ENCODE data around the gene GNG7.
"Not testable (repeated sequence)": the region's sequence is repeated elsewhere in the genome, so short reads cannot be mapped to it uniquely, and the experiment has no call there.

The GNG7 gene

DNA sequence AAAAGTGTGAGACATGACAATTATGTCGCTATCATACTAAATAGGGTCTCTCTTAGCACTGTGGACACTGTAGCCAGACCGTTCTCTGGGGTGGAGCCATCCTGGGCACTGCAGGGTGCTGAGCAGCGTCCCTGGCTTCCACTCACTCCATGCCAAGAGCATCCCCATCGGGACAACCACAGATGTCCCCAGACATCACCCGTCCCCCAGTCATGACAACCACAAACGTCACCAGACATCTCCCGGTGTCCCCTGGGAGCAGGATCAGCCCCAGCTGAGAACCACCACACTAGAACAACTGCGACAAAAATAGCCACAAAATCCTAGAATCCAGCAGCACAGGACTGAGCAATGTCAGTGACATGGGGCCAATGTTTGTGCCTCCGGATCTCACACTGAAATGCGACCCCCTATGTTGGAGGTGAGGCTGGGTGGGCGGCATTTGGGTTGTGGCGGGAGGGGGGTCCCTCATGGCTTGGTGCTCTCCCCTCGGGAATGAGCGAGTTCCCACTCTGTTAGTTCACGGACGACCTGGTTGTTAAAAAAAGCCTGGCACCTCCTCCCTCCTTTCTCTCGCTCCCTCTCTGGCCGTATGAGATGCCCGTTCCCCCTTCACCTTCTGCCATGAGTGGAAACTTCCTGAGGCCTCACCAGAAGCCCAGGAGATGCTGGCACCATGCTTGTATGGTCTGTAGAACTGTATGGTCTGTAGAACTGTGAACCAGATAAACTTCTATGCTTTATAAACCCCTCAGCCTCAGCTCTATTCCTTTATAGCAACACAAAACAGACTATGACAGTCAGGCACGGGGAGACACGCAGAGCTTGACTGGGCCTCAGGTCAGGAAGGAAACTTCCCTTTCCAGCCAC is 132.7 kb downstream of the GNG7 start:
- DNase-seq, result no peak

DNA sequence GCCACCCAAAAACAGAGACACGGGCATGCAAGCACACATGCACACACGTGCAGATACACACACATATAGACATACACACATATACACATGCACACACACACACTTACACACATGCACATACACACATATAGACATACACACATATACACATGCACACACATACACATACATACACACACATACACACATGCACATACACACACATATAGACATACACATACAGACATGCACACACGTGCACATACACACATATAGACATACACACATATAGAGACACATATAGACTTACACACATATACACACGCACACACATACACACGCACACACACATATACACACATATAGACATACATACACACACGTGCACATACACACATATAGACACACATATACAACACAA is 134.5 kb downstream of the GNG7 start:
- no peak for DNase-seq

DNA sequence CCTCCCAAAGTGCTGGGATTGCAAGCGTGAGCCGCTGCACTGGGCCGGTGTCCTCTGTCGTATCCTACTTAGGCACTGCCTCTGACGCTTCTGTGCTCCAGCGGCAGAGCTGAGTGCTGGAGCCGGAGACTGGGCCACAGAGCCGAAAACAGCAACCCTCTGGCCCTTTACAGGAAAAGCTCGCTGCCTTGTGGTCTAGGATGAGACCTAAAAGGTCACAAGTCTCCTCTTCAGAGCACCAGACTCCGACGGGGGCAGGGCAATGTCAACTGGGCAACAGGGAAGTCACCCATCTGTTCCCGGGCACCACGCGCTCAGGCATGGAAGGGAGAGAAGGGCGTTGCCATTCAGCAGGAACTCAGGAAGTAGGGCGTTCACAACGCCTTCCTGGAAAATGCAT is 134.9 kb downstream of the GNG7 start:
- no peak for DNase-seq

DNA sequence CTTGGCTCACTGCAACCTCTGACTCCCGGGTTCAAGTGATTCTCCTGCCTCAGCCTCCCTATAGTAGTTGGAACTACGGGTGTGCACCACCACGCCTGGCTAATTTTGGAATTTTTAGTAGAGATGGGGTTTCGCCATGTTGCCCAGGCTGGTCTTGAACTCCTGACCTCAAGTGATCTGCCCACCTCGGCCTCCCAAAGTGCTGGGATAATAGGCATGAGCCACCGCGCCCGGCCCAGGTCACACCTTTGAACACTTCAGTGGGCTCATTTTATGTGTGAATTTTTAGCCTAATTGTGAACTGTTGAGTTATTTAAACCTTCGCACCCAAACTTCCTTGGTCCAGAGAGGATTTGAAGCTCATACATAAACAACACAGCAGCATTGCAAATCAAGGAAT is 138.9 kb downstream of the GNG7 start:
- not testable (repeated sequence) for DNase-seq

DNA sequence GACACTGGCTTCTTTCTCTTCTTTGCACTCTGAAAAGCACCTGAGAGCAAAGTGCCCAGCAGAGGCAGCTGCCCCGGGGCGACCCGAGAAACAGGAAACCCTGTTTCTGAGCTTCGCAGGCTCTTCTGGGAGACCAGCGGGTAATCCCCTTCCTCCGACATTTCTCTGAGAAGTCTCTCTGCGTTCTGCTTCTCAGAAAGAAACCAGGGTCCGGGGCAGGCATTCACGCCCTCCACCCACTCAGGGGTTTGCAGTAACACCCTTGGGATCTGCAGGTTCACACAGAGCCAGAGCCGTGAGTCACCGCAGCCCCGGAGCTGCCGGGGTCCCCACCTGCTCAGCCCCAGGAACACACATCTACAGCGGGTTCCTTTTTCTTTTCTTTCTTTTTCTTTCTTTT is 140.6 kb downstream of the GNG7 start:
- no peak for DNase-seq

DNA sequence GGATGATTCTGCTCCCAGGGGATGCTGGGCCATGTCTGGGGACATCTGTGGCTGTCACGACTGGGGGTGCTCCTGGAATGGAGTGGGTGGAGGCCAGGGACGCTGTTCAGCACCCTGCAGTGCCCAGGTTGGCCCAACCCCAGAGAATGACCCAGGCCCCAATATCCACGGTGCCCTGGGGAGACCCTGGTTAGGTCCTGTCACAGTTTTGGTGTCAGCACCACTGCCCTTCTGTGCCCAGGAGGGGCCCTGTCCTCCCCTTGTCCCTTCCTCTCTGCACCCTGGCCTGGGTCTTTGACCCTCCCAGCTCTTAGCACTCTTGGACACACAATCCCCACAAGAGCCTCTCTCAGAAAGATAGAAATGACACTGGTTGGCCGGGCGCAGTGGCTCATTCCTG is 141.3 kb downstream of the GNG7 start:
- no peak for DNase-seq

DNA sequence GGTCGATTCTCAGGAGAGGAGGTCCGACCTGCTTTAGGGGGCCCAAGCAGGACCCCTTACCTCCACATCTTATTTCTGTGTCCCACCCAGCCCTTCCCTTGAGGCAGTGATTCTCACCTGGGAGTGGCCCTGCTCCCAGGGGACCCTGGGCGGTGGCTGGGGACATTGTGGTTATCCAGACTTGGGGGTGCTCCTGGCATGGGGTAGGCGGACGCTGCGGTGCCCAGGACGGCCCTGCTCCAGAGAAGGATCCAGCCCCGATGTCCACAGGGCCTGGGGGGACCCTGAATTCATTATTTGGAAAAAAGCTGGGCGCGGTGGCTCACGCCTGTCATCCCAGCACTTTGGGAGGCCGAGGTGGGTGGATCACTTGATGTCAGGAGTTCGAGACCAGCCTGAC is 142.1 kb downstream of the GNG7 start:
- DNase-seq, result no peak

DNA sequence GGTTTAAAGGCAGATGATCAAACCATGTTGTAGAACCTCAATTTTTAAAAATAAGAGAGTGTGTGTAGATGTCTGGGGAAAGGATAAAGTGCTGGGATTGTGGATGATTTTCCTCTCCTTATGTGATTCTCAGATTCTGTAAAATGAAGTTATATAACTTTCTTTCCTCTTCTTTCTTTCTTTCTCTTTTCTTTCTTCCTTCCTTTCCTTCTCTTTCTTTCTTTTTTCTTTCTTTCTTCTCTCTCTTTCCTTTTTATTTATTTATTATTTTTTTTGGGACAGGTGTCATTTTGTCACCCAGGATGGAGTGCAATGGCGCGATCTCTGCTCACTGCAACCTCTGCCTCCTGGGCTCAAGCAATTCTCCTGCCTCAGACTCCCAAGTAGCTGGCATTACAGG is 144.0 kb downstream of the GNG7 start:
- DNase-seq, result no peak

DNA sequence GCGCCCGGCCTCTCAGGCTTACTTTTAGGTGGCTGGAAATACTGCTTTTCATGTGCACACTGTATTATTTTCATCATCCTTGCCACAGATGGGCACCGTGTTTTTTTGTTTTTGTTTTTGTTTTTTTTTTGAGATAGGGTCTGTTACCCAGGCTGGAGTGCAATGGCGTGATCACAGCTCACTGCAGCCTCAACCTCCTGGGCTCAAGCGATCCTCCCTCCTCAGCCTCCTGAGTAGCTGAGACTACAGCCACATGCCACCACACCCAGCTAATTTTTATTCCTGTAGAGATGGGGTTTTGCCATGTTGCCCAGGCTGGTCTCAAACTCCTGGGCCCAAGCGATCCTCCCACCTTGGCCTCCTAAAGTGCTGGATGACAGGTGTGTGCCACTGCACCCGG is 144.4 kb downstream of the GNG7 start:
- not testable (repeated sequence) for DNase-seq

DNA sequence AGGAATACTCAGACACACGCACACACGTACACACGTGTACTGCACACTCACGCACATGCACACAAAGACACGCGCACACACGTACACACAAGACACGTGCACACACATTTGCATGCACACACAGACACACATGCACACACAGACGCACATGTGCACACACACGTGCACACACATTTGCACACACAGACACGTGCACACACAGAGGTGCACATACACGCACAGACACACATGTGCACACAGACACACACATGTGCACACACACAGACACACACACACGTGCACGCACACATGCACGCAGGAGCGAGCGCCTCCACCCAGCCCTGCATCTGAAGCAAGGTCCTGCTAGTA is 145.4 kb downstream of the GNG7 start:
- no peak for DNase-seq

DNA sequence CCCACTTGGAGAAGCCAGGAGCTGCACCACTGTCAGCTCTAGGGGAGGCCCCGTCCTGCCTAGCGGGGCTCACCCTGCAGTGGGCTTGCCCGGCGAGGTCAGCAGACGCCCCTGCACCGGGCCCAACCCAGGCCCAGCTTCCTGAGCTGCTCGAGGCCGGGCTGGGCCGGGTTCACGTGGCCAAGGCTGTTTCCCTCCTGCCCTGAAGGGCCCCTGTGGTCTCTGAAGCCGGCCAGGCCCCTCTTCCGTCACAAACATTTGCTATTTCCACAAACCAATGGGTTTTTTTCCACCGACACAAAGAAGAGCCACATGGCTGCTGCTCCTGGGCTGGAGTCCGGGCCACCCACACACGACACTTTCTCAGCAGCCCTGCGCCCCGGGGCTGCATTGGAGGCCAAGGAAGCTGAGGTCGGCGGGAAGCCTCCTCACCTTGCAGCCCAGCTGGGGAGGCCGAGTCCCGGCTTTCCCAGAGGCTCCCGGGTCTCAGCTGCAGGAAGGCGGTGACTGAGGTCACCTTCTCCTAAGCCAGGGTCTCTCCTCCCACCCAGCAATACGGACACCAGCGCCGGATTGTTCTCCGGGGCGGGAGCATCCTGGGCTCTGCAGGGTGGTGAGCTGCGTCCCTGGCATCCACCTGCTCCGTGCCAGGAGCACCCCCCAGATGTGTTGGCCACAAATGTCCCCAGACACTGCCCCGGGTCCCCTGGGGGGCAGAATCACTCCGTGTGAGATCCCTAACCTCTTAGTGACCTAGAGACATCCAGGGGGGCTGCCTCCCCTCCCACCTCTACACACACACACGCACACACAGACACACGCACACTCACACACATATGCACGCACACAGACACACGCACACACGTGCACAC is 146.0 kb downstream of the GNG7 start:
- DNase-seq, result no peak

DNA sequence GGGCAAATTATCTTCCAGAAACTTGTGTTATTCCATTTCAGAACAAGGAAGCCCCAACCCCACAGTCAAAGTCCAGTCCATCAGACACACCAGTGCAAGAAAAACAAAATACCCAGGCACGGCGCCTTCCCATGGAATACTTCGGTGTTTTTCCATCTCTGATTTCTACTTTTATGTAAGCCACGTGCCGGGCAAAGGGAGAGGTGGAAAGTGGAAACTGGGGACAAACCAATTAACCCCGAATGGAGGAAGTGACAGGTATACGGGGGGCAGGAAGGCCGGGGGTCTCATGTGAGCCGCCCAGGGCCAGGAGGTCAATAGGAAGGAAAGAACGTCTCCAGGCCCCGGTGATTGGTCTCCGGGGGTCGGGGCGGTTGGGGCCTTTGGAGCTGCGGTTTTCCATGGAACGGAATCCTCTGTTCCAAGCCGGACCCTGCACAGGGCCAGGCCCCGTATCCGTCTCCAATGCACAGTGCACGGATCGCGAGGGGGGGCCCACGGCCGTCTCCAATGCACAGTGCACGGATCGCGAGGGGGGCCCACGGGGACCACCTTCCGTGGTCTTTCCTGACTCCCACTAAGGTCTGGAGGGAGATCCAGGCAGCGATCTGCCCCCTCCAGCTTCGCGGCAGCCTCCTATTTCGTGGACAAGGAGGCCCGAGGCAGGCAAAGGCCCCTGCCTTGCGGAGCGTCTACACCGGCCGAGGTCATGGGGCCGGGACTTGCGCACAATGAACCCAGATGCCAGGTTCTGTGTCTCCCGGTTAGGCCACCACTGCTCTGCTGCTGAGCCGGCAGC is 146.9 kb downstream of the GNG7 start:
- no peak for DNase-seq

DNA sequence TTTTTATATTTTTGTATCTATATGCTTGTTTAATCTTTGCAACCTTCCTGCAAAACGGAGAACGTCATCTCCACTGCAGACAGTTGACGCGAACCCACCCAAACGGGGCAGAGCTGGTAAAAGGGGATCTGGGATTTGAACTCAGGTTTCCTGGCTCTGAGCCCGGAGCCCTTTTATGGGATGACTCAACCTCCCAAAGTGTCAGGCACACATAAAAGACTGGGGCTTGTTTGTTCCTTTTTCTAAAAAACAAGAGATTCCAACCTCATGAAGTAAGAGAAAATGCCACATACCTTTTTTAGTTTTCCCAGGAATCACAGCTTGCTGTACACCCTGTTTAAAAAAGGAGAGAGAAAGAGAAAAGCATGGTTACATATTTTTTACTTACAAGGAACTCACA is 147.6 kb downstream of the GNG7 start:
- DNase-seq, result no peak

DNA sequence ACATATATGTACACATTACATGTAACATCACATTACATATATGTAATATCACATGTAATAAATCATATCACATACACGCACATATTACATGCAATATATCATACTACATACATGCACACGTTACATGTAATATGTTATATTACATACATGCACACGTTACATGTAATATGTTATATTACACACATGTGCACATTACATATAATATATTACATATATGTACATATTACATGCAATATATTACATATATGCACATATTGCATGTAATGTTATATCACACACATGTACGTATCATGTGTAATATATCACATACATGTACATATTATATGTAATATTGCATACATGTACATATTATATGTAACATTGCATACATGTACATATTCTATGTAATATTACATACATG is 149.0 kb downstream of the GNG7 start:
- DNase-seq, result no peak

DNA sequence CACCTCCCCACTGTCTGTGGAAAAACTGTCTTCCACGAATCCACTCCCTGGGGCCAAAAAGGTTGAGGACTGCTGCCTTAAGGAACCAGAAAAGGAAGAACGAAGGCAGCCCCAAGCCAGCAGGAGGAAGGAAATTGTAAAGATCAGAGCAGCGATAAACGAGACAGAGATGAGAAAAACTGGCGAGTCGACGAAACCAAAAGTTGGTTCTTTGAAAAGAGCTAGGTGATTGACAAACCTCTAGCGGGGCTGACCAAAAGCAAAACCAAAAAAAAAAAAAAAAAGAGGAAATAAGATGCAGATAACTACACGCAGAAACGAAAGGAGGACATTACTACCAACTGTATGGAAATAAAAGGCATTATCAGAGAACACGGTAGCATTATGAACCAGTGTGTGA is 149.6 kb downstream of the GNG7 start:
- no peak for DNase-seq

DNA sequence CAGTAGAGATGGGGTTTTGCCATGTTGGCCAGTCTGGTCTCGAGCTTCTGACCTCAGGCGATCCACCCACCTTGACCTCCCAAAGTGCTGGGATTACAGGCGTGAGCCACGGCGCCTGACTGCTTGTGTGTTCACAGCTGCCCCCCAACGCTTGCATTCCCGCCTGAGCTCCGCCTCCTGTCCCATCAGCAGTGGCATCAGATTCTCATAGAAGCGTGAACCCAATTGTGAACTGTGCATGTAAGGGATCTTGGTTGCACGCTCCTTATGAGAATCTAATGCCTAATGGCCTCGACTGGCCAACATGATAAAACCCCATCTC is 150.7 kb downstream of the GNG7 start:
- DNase-seq, result no peak

DNA sequence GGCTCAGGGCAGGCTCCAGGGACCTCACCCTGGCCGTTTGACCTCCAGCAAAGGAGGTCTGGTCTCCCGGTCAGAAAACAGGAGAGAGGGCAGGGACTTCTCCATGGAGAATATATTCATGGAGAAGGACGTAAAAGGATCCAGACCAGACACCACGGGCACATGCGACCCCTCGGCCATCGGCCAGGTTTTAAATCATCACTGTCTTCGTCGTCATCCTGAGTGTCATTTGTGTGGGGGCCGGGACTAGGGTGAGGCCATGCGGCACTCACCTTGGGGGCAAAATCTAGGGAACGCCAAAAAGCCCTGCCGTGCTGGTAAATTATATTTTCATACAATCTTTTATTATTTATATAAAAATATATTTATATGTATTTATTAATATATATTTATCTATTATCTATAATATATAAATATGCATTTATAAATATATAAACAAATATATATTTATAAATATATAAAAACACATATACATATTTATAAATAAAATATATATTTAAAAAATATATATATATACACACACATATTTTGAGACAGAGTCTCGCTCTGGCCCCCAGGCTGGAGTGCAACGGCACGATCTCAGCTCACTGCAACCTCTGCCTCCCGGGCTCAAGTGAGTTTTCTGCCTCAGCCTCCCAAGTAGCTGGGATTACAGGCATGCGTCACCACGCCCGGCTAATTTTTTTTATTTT is 151.2 kb downstream of the GNG7 start:
- no peak for DNase-seq

DNA sequence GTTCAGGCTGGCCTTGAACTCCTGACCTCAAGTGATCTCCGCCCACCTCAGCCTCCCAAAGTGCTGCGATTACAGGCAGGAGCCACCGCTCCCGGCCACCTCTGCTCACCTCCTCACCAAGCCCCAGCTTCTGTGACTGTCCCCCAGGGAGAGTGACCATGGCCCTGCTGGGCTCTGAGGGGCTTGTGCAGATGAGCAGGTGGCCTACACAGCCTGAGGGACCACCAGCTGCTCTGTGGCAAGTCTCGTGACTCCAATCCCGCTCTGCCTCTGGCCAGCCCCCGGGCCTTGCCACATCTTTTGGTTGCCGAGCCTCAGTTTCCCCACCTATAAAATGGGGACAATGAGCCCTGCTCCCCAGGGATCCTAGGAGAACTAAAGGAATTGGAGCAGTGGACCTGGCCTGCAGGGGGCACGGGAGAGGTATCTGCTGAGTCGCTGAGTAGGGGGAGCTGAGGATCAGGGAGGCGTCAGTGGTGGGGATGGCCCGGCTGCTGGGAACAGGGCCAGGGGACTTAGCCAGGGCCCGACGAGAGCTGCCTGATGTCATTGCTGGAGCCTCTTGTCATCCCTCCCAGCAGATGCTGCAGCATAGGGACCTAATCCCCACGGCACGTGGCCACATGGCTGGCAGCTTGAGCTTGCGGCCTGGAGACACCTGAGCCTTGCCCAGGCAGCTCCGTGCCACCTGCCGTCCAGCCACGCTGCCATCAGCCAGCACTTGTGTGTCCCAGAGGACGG is 151.9 kb downstream of the GNG7 start:
- peak; percentile 69 for DNase-seq

DNA sequence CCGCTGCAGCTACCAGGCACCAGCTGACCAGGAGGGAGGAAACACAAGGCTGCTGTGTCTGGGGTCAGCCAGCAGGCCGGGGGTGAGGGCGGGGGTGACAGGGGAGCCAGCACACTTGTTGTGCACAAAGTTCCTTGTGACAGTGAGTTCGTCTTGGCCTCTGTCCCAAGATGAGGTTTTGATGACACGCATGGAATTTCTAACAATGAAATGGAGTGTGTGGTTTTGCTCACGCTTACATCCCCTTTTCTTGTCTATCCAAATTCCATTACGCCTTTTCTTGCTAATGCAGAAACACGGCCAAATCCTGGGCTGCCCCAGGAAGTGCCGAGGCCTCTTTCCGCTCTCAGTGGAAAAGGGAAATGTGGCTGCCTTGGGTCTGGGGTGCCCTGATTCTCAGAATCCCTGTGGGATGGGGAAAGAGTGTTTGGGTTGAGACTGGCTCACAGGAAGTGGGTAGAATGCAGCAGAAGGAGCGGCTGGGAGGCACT is 152.7 kb downstream of the GNG7 start:
- peak; percentile 79 for DNase-seq

DNA sequence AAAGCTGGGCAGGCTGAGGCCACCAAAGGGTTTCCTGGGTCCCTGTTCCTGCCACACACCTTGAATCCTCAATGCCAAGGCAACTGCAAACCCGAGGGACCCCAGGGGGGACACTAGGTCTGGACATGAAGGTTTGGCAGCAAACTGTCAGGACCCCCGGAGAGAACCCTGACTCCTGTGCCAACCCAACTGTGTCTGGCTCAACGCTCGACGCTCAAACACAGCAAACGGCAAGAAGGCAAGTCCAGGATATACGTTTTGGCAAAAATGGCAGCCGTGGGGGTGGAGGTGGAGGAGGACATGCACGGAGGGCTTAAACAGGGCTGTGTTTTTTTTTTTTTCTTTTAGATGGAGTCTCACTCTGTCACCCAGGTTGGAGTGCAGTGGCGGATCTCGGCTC is 153.5 kb downstream of the GNG7 start:
- no peak for DNase-seq

DNA sequence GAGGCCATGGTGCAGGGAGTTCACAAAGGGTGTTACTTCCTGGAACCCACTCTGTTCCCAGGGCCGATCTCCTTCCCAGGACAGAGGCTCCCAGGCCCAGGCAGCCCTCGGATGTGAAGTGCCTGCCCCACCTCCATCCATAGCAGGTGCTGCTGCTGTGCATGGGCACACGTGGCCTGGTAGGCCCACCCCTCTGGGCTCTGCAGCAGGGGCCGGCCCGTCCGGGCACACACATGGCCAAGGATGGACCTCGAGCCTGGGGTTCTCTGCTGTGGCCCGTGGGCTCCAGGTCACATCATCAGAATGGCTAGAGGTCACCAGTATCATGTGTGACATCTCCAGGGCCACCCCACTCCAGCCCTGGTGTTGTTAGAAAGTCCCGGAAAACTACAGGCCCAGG is 154.8 kb downstream of the GNG7 start:
- DNase-seq, result no peak
